ENCODE data around the gene STAM2. TPM values are rescaled to one million over a fixed set of nuclear protein-coding genes. Genes with fewer than 3 reads are reported as not detected.
"Not testable (repeated sequence)": the region's sequence is repeated elsewhere in the genome, so short reads cannot be mapped to it uniquely, and the experiment has no call there.

STAM2 gene
- total and polyA plus RNA-seq, 4 experiments from 2014 or later = 2.9 to 25.3 (median 12.5) TPM

DNA sequence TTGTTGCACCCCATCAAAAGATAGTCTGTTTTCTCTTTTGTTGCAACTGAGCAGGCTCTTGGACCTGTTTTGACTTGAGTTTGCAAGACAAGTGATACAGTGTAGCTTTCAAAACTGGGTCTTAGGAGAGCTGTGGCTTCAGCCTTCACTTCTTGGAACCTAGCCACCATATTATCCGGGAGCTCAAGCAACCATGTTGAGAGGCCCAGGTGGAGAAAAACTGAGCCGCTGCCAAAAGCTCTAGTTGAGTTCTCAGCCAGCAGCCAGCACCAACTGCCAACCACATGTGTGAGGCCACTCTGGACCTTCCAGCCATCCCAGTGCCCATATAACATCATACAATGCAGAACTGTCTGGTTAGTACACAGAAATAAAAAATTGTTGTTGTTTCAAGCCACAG lies 82.1 kb downstream of the STAM2 start:
- H3K27me3 Mint-ChIP-seq = peaks cover 14 to 15% of the 10 kb centered on the region in 2 donors
- CTCF ChIA-PET (ENCODE audit: partially characterized antibody) = no interaction called here
- POLR2A ChIA-PET (ENCODE audit: partially characterized antibody) = no interaction called here

GRCh38 chr2:152092095-152092494 lies 83.5 kb downstream of the STAM2 start:
- CTCF ChIA-PET (ENCODE audit: partially characterized antibody) = no interaction called here
- POLR2A ChIA-PET (ENCODE audit: partially characterized antibody) = no interaction called here
- Histone ChIP-seq H3K27ac (ENCODE audit: low read depth, low read length) (no peak overlapping the region), H3K4me1 (ENCODE audit: insufficient read depth, low read length) (no peaks in the 10 kb centered on the region), H3K27me3 (ENCODE audit: insufficient read depth, low read length) (no peaks in the 10 kb centered on the region), H3K36me3 (ENCODE audit: insufficient read depth, low read length) (no peaks in the 10 kb centered on the region), H3K4me3 (ENCODE audit: low read length in 2 of 2) (no peak overlapping the region), H3K9me3 (ENCODE audit: control insufficient read depth in 1 of 2, low read length in 2 of 2) (no peaks in the 10 kb centered on the region)
- no peaks in the 10 kb centered on the region for H3K36me3 Mint-ChIP-seq
- H3K4me1 Mint-ChIP-seq = peaks cover 0 to under 1% (median 0%) of the 10 kb centered on the region in 4 donors
- H3K27ac Mint-ChIP-seq = no peak overlapping the region
- H3K27me3 Mint-ChIP-seq = peaks cover 6 to 9% of the 10 kb centered on the region in 2 donors
- no peak overlapping the region for H3K4me3 Mint-ChIP-seq
- no peaks in the 10 kb centered on the region for H3K9me3 Mint-ChIP-seq
- no peak for DNase-seq
- intact Hi-C loops (cut with micrococcal nuclease) = no loop called here

More for the DNA sequence above, 82.1 kb downstream of the STAM2 start:
- H3K36me3 ChIP-seq (ENCODE audit: insufficient read depth, low read length) = no peaks in the 10 kb centered on the region
- Mint-ChIP-seq H3K9me3 (no peaks in the 10 kb centered on the region), H3K4me3 (no peak overlapping the region), H3K4me1 (peaks cover 4 to 11% (median 9%) of the 10 kb centered on the region in 4 donors), H3K36me3 (peaks cover 0 to 4% of the 10 kb centered on the region in 2 donors), H3K27ac (no peak overlapping the region)
- H3K9me3 ChIP-seq (ENCODE audit: control insufficient read depth in 1 of 2, low read length in 2 of 2) = no peaks in the 10 kb centered on the region
- peaks cover 7% of the 10 kb centered on the region for H3K4me1 ChIP-seq (ENCODE audit: insufficient read depth, low read length)
- H3K4me3 ChIP-seq (ENCODE audit: low read length in 2 of 2) = no peak overlapping the region
- H3K27me3 ChIP-seq (ENCODE audit: insufficient read depth, low read length) = peaks cover 6% of the 10 kb centered on the region
- no peak for DNase-seq
- H3K27ac ChIP-seq (ENCODE audit: low read depth, low read length) = no peak overlapping the region
- intact Hi-C loops (cut with micrococcal nuclease) = no loop called here

GRCh38 chr2:152090726-152091125 lies 84.8 kb downstream of the STAM2 start:
- H3K4me1 ChIP-seq (ENCODE audit: insufficient read depth, low read length); H3K27me3 Mint-ChIP-seq; intact Hi-C loops (cut with micrococcal nuclease); H3K4me1 Mint-ChIP-seq; H3K36me3 Mint-ChIP-seq; H3K27ac ChIP-seq (ENCODE audit: low read depth, low read length); DNase-seq; CTCF ChIA-PET (ENCODE audit: partially characterized antibody); POLR2A ChIA-PET (ENCODE audit: partially characterized antibody); H3K4me3 Mint-ChIP-seq; H3K27me3 ChIP-seq (ENCODE audit: insufficient read depth, low read length); H3K36me3 ChIP-seq (ENCODE audit: insufficient read depth, low read length); H3K9me3 ChIP-seq (ENCODE audit: control insufficient read depth in 1 of 2, low read length in 2 of 2); H3K9me3 Mint-ChIP-seq; H3K4me3 ChIP-seq (ENCODE audit: low read length in 2 of 2): not testable (repeated sequence)
- peak overlapping the region in 1 of 7 donors; percentile 6 for H3K27ac Mint-ChIP-seq

GRCh38 chr2:152089238-152089637 lies 86.3 kb downstream of the STAM2 start:
- no peak overlapping the region for H3K4me3 Mint-ChIP-seq
- ChIA-PET POLR2A (ENCODE audit: partially characterized antibody) (interaction anchor here (0.5 to 0.7 kb wide), 2 partner anchors 9 to 374 kb away, joined by 3 read pairs; no protein-coding TSS in a partner anchor), CTCF (ENCODE audit: partially characterized antibody) (no interaction called here)
- H3K4me1 ChIP-seq (ENCODE audit: insufficient read depth, low read length) = no peaks in the 10 kb centered on the region
- intact Hi-C loops (cut with micrococcal nuclease) = no loop called here
- DNase-seq = no peak
- H3K4me1 Mint-ChIP-seq = no peaks in the 10 kb centered on the region
- no peaks in the 10 kb centered on the region for H3K36me3 ChIP-seq (ENCODE audit: insufficient read depth, low read length)
- no peaks in the 10 kb centered on the region for H3K36me3 Mint-ChIP-seq
- no peak overlapping the region for H3K4me3 ChIP-seq (ENCODE audit: low read length in 2 of 2)
- H3K27me3 ChIP-seq (ENCODE audit: insufficient read depth, low read length) = no peaks in the 10 kb centered on the region
- H3K27ac Mint-ChIP-seq = no peak overlapping the region
- peaks cover 2 to 6% of the 10 kb centered on the region in 2 donors for H3K27me3 Mint-ChIP-seq
- no peaks in the 10 kb centered on the region for H3K9me3 ChIP-seq (ENCODE audit: control insufficient read depth in 1 of 2, low read length in 2 of 2)
- no peaks in the 10 kb centered on the region for H3K9me3 Mint-ChIP-seq
- no peak overlapping the region for H3K27ac ChIP-seq (ENCODE audit: low read depth, low read length)

GRCh38 chr2:152088006-152088405 lies 87.6 kb downstream of the STAM2 start:
- peaks cover 0 to 2% of the 10 kb centered on the region in 2 donors for H3K27me3 Mint-ChIP-seq
- no peak overlapping the region for H3K27ac Mint-ChIP-seq
- no peaks in the 10 kb centered on the region for H3K36me3 ChIP-seq (ENCODE audit: insufficient read depth, low read length)
- CTCF ChIA-PET (ENCODE audit: partially characterized antibody) = no interaction called here
- H3K27ac ChIP-seq (ENCODE audit: low read depth, low read length) = no peak overlapping the region
- DNase-seq = no peak
- no peak overlapping the region for H3K4me3 ChIP-seq (ENCODE audit: low read length in 2 of 2)
- no peaks in the 10 kb centered on the region for H3K9me3 Mint-ChIP-seq
- no peaks in the 10 kb centered on the region for H3K9me3 ChIP-seq (ENCODE audit: control insufficient read depth in 1 of 2, low read length in 2 of 2)
- intact Hi-C loops (cut with micrococcal nuclease) = no loop called here
- H3K4me1 ChIP-seq (ENCODE audit: insufficient read depth, low read length) = no peaks in the 10 kb centered on the region
- H3K4me3 Mint-ChIP-seq = no peak overlapping the region
- H3K27me3 ChIP-seq (ENCODE audit: insufficient read depth, low read length) = no peaks in the 10 kb centered on the region
- H3K36me3 Mint-ChIP-seq = no peaks in the 10 kb centered on the region
- POLR2A ChIA-PET (ENCODE audit: partially characterized antibody) = no interaction called here
- no peaks in the 10 kb centered on the region for H3K4me1 Mint-ChIP-seq

GRCh38 chr2:152086231-152086630 lies 89.3 kb downstream of the STAM2 start:
- ChIA-PET POLR2A (ENCODE audit: partially characterized antibody) (no interaction called here), CTCF (ENCODE audit: partially characterized antibody) (no interaction called here)
- Histone ChIP-seq H3K27me3 (ENCODE audit: insufficient read depth, low read length) (no peaks in the 10 kb centered on the region), H3K36me3 (ENCODE audit: insufficient read depth, low read length) (no peaks in the 10 kb centered on the region), H3K4me1 (ENCODE audit: insufficient read depth, low read length) (no peaks in the 10 kb centered on the region), H3K9me3 (ENCODE audit: control insufficient read depth in 1 of 2, low read length in 2 of 2) (no peaks in the 10 kb centered on the region), H3K4me3 (ENCODE audit: low read length in 2 of 2) (no peak overlapping the region), H3K27ac (ENCODE audit: low read depth, low read length) (no peak overlapping the region)
- intact Hi-C loops (cut with micrococcal nuclease) = no loop called here
- Mint-ChIP-seq H3K4me1 (no peaks in the 10 kb centered on the region), H3K36me3 (no peaks in the 10 kb centered on the region), H3K9me3 (no peaks in the 10 kb centered on the region), H3K4me3 (no peak overlapping the region), H3K27me3 (peaks cover 0 to 2% of the 10 kb centered on the region in 2 donors), H3K27ac (no peak overlapping the region)
- DNase-seq = no peak

- Histone ChIP-seq H3K4me3 (ENCODE audit: low read length in 2 of 2) (no peak overlapping the region), H3K4me1 (ENCODE audit: insufficient read depth, low read length) (no peaks in the 10 kb centered on the region), H3K36me3 (ENCODE audit: insufficient read depth, low read length) (no peaks in the 10 kb centered on the region), H3K9me3 (ENCODE audit: control insufficient read depth in 1 of 2, low read length in 2 of 2) (no peaks in the 10 kb centered on the region), H3K27me3 (ENCODE audit: insufficient read depth, low read length) (no peaks in the 10 kb centered on the region), H3K27ac (ENCODE audit: low read depth, low read length) (no peak overlapping the region)
- H3K9me3 Mint-ChIP-seq = no peaks in the 10 kb centered on the region
- H3K27ac Mint-ChIP-seq = no peak overlapping the region
- intact Hi-C loops (cut with micrococcal nuclease) = no loop called here
- ChIA-PET CTCF (ENCODE audit: partially characterized antibody) (no interaction called here), POLR2A (ENCODE audit: partially characterized antibody) (no interaction called here)
- H3K27me3 Mint-ChIP-seq = peaks cover 0 to 2% of the 10 kb centered on the region in 2 donors
- no peaks in the 10 kb centered on the region for H3K4me1 Mint-ChIP-seq
- H3K4me3 Mint-ChIP-seq = no peak overlapping the region
- no peaks in the 10 kb centered on the region for H3K36me3 Mint-ChIP-seq
- no peak for DNase-seq
These were observed 91.5 kb downstream of the STAM2 start for GRCh38 chr2:152084076-152084475.

Data from CD4-positive, alpha-beta memory T cell (primary cell).